Lower leg skin (tissue), 4 donors: ENCODE results near the gene ANKRD53. TPM values are rescaled to one million over a fixed set of nuclear protein-coding genes. Genes with fewer than 3 reads are reported as not detected.
"Not testable (repeated sequence)": the region's sequence is repeated elsewhere in the genome, so short reads cannot be mapped to it uniquely, and the experiment has no call there.

Source experiments
- DNase-seq, 2 donors: peaks; one replicate each; pipeline ENCODE4 v3.0.0-alpha.2; 2019; ENCODE audit warnings: low spot score in 2 of 2
- H3K4me3 ChIP-seq: fragments of 200-600 bp; sonication (generic); 2 replicates; pipeline ENCODE4 v1.5.1; 2017; ENCODE audit warnings: mild to moderate bottlenecking, low read depth; ENCODE audit not compliant: poor library complexity, severe bottlenecking
- POLR2A ChIP-seq, 2 donors: fragments of 450-650 bp; IDR thresholded peaks; one replicate each; pipeline ENCODE4 v1.6.1; 2016 to 2017; ENCODE audit warnings: antibody characterized with exemption in 2 of 2, mild to moderate bottlenecking in 1 of 2, moderate library complexity in 1 of 2
- WGBS, 2 donors: methylation state at CpG; one replicate each; pipeline ENCODE4 v1.1.5; 2018; 5-methylcytosine and 5-hydroxymethylcytosine counted together
- intact Hi-C: fragments of 100-400 bp; cut with DNase I; formaldehyde crosslinking; loops from one replicate; pipeline ENCODE4 v1.15.0; 2023; ENCODE audit warnings: low total_unique reads
- total RNA-seq, 4 donors: library from RNA; depleted of rRNA; stranded (reverse); fragments of >200 nt; gene quantifications; one replicate each; pipeline ENCODE4 v1.1.0, GENCODE V29; 2016
- TF ChIP-seq, protein P1 (sequence below), 3 donors: fragments of 450-650 bp; IDR thresholded peaks; one replicate each; pipeline ENCODE4 v1.5.1; 2016; ENCODE audit warnings: antibody characterized with exemption in 3 of 3, mild to moderate bottlenecking in 3 of 3, moderate library complexity in 2 of 3

The ANKRD53 gene
- total RNA-seq, 4 donors from 2014 or later: 0.27 to 1.3 (median 0.84) TPM; not detected in 1

DNA sequence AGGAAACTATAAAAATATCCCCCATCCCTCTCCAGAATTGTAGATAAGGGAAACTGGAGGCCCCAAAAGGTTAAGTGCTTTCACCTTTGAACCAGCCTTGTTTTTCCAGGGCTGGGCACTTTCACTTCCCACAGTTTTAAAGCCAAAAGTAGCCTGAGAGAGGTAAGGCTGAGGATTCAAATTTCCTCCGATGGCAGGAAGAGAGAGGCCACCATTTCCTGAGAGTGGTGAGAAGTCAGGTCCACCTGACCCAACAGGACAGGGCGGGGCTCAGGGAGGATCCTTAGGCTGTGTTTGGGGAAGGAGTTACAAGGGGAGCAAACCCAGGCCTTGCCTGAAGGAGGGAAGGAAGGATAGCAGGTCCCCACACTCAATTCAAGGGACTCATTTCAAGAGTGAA, 20.9 kb downstream of the ANKRD53 start:
- no peak overlapping the region for H3K4me3 ChIP-seq
- DNase-seq: peak in 1 of 2 donors; percentile 59
- intact Hi-C loops: no loop called here
- 70 to 85% methylated on average over 2 of the region's 2 CpGs for WGBS, 2 donors
- TF ChIP-seq, protein P1, sequence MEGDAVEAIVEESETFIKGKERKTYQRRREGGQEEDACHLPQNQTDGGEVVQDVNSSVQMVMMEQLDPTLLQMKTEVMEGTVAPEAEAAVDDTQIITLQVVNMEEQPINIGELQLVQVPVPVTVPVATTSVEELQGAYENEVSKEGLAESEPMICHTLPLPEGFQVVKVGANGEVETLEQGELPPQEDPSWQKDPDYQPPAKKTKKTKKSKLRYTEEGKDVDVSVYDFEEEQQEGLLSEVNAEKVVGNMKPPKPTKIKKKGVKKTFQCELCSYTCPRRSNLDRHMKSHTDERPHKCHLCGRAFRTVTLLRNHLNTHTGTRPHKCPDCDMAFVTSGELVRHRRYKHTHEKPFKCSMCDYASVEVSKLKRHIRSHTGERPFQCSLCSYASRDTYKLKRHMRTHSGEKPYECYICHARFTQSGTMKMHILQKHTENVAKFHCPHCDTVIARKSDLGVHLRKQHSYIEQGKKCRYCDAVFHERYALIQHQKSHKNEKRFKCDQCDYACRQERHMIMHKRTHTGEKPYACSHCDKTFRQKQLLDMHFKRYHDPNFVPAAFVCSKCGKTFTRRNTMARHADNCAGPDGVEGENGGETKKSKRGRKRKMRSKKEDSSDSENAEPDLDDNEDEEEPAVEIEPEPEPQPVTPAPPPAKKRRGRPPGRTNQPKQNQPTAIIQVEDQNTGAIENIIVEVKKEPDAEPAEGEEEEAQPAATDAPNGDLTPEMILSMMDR (IDR thresholded peaks at IDR 0.05): no peak
- no peak for TF ChIP-seq POLR2A (IDR thresholded peaks at IDR 0.05)

DNA sequence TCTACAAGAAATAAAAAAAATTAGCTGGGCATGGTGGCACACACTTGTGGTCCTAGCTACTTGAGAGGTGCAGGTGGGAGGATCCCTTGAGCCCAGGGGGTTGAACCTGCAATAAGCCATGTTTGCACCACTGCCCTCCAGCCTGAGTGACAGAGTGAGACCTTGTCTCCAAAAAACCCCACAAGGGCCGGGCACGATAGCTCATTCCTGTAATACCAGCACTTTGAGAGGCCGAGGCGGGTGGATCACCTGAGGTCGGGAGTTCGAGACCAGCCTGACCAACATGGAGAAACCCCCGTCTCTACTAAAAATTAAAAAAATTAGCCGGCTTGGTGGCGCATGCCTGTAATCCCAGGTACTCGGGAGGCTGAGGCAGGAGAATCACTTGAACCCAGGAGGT, 21.5 kb downstream of the ANKRD53 start:
- intact Hi-C loops, H3K4me3 ChIP-seq: not testable (repeated sequence)
- 98 to 100% methylated on average over 4 to 10 of the region's 10 CpGs for WGBS, 2 donors
- peak in 1 of 2 donors; percentile 42 for DNase-seq

DNA sequence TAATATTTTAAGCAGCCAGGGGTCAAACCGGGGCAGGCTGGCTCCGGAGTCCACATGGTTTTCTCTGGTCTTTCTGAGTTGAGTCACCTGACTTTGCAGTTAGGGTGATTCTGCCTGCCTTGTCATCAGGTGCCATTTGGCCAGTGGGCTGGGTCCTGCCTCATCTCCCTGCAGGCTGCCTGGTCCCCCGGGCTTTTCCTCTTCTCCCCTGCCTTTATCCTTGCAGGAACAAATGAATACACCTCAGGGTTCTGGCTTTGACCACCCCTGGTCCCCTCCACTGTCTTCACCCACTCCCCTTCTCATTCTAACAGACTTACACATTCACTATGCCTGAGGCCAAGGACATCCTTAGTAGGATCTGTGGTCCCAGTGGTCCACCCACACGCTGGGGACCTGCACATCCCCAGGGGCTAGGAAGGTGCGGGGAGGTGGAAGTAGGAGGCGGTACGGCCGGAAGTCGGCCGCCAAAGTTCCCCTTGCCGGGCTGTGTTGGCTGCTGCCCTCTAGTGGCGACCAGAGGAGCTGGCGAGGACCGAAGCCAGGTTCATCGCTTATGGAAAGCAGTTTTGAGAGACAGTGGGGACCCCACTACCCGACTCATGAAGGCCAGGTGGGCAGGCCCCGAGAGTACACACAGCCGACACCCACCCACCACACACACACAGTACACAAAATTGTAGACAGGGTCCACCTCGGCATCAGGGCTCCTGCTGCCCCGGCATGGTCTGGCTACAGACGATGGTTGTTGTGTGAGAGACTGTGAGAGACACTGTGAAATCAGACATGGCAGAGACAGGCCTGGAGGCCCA, 22.6 kb downstream of the ANKRD53 start:
- intact Hi-C loops: no loop called here
- 25 to 27% methylated on average over 12 to 21 of the region's 21 CpGs for WGBS, 2 donors
- peak; percentile 47 to 94 for DNase-seq
- H3K4me3 ChIP-seq: no peak overlapping the region
- TF ChIP-seq, protein P1 (IDR thresholded peaks at IDR 0.05): peak in 1 of 3 donors; percentile 50
- TF ChIP-seq POLR2A (IDR thresholded peaks at IDR 0.05): no peak

DNA sequence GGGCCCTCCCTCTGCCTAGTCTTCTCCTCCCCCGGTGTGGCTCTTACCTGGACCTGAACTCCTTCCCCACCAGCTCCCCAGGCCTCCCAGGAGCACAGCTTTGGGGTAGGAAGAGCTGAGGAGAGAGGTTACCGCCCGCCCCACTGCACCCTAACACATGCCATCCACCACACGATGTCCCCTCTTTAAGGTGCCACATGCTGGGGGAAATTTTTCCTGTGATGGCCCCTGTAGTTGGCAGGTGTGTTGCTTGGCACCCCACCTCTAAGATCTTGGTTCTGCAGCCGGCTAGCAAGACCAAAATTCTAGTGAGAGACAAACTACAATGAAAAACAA, 23.1 kb downstream of the ANKRD53 start:
- 76 to 92% methylated on average over 5 of the region's 5 CpGs for WGBS, 2 donors
- H3K4me3 ChIP-seq: no peak overlapping the region
- no peak for DNase-seq
- intact Hi-C loops: no loop called here
- TF ChIP-seq POLR2A (IDR thresholded peaks at IDR 0.05): no peak
- TF ChIP-seq, protein P1 (IDR thresholded peaks at IDR 0.05): no peak

DNA sequence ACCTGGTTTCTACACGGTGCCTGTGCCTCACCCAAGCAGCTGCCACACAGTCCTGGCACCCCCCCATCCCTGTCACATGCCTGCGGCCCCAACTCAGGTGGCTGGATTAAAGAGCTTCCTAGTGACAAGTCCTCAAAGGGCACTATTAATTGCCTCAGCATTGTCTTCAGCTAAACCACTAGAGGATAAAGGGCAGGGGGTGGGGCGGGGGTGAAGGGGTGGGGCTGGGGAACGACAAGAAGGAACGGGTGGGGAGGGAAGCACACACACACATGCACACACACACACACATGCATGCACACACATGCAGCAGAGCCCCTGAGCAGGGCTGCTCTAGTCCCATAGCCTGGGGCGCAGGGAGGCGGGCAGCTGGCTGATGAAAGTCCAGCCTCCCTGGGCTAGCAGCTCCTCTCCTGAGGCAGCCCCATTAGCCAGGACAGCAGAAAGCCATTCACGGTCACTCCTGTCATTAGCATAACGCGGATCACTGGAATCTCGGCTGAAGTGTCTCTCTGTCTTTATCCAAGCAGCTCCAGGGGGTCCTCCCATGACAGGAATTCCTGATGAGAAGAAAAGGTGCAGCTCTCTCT, 23.6 kb downstream of the ANKRD53 start:
- DNase-seq: peak in 1 of 2 donors; percentile 81
- no peak overlapping the region for H3K4me3 ChIP-seq
- intact Hi-C loops: no loop called here
- TF ChIP-seq, protein P1 (IDR thresholded peaks at IDR 0.05): no peak
- TF ChIP-seq POLR2A (IDR thresholded peaks at IDR 0.05): no peak
- 35 to 37% methylated on average over 11 of the region's 11 CpGs for WGBS, 2 donors

DNA sequence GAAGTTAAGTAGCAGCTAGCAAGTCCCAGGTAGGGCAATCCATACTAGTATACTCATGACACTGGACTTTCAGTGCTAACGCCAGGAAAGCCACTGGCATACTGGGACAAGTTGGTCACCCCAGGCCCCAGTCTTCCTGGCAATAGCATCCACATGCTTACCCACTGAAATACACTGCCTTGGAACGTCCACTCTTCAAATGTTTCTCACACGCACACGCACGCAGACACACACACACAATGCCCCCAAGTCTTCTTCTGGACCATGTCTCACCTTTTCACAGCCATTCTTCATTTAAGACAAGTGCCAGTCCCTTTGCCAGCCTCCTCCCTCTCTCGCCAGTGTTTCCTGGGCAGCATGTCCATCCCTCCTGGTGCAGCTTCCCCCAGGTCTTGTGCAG, 25.0 kb downstream of the ANKRD53 start:
- 82 to 86% methylated on average over 6 of the region's 6 CpGs for whole genome bisulfite sequencing, 2 donors

More for the DNA sequence above, 25.0 kb downstream of the ANKRD53 start:
- no peak overlapping the region for H3K4me3 ChIP-seq
- TF ChIP-seq, protein P1 (IDR thresholded peaks at IDR 0.05): no peak
- TF ChIP-seq POLR2A (IDR thresholded peaks at IDR 0.05): no peak
- intact Hi-C loops: no loop called here
- peak in 1 of 2 donors; percentile 29 for DNase-seq
